HUES48 (cell line): ENCODE data around the gene PHAX.
"Not testable (repeated sequence)": the region's sequence is repeated elsewhere in the genome, so short reads cannot be mapped to it uniquely, and the experiment has no call there.

ENCODE experiments used
- H3K27ac ChIP-seq: one replicate; pipeline ENCODE4 v1.7.0; 2013; ENCODE audit warnings: low read depth, low read length, inconsistent platforms
- H3K27me3 ChIP-seq: 2 replicates; pipeline ENCODE4 v1.6.1; 2013; ENCODE audit warnings: mild to moderate bottlenecking, low read length; ENCODE audit not compliant: control insufficient read depth, insufficient read depth
- H3K36me3 ChIP-seq: 2 replicates; pipeline ENCODE4 v1.6.1; 2013; ENCODE audit warnings: low read length; ENCODE audit not compliant: control insufficient read depth, insufficient read depth
- H3K4me1 ChIP-seq: 2 replicates; pipeline ENCODE4 v1.6.1; 2013; ENCODE audit warnings: mild to moderate bottlenecking, low read length; ENCODE audit not compliant: control insufficient read depth, insufficient read depth
- H3K4me3 ChIP-seq: 2 replicates; pipeline ENCODE4 v1.5.1; 2013; ENCODE audit warnings: mild to moderate bottlenecking, low read depth, low read length
- H3K9ac ChIP-seq: 2 replicates; pipeline ENCODE4 v1.6.1; 2013; ENCODE audit warnings: mild to moderate bottlenecking, low read depth, low read length, moderate library complexity
- H3K9me3 ChIP-seq: 2 replicates; pipeline ENCODE4 v1.6.1; 2013; ENCODE audit warnings: low read length; ENCODE audit not compliant: control insufficient read depth, insufficient read depth

The PHAX gene

DNA sequence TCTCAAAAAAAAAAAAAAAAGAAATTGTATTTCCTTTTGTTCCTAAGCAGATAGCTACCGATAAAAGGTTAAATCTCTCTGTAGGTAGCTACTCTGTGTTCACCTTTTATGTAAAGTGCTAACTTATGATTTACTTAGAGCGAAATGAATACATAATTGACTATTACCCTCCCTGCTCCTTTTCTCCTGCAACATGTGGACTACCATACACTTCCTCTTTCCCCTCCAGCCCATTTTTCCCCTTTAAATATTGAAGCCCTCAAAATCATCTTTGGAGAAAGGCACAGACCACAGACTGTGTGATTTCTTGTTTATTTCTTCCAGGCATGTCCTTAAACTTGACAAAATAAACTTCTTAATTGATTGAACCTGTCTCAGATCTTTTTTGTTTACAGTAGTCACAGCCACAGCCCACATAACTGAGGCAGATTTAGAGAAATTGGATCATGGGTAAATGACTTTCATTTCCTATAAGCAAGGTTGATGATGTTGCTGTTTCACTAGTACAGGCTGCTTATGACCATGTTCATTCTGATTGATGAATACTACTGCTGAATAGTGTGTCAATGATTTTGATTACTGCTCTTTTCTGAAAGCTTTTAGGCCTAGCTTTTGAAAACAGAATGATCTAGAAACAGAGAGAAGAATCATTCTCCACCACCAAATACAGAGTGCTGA lies 59.2 kb downstream of the PHAX start:
- no peaks in the 10 kb centered on the region for H3K9me3 ChIP-seq
- no peaks in the 10 kb centered on the region for H3K27me3 ChIP-seq
- no peaks in the 10 kb centered on the region for H3K36me3 ChIP-seq
- 0 out of 2 replicates have a peak, but pooled peaks cover 2% of the 10 kb centered on the region for H3K4me1 ChIP-seq
- H3K9ac ChIP-seq: no peak overlapping the region
- no peak overlapping the region for H3K27ac ChIP-seq
- no peak overlapping the region for H3K4me3 ChIP-seq

DNA sequence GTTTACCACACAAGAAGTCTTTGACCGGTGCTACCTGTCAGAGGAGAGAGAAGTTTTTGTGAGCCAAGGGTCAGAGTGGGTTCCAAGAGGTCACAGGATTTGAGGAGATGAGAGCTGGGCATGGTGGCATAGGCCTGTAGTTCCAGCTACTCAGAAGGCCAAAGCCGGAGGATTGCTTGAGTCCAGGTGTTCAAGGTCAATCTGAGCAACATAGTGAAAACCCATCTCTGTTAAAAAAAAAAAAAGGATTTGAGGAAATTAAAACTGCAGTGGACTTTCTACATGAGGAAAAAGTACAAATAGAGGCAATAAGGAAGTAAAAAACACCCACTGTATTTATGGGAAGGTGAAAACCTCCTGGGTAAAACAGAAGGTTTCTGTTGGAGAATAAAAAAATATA lies 63.8 kb downstream of the PHAX start:
- Histone ChIP-seq H3K9ac (no peak overlapping the region), H3K9me3 (0 out of 2 replicates have a peak, but pooled peaks cover under 1% of the 10 kb centered on the region), H3K27me3 (no peaks in the 10 kb centered on the region), H3K27ac (no peak overlapping the region), H3K4me1 (no peaks in the 10 kb centered on the region), H3K4me3 (no peak overlapping the region), H3K36me3 (no peaks in the 10 kb centered on the region)

DNA sequence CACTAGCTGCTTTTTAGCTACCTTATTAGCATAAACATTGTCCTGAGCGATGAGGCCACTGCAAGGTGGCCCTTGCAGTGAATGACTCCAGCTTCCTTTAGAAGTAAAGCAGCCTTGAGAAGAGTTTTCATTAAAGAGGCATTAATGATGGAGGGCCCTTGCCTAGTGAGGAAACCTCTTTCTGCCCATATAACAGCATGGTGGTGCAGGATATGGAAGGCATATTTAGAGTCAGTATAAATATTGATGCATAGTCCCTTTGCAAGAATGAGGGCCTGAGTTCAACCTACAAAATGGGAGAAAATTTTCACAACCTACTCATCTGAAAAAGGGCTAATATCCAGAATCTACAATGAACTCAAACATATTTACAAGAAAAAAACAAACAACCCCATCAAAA lies 69.4 kb downstream of the PHAX start:
- H3K4me1 ChIP-seq: peaks cover 15% of the 10 kb centered on the region
- H3K36me3 ChIP-seq, H3K27me3 ChIP-seq, H3K9ac ChIP-seq, H3K27ac ChIP-seq, H3K9me3 ChIP-seq, H3K4me3 ChIP-seq: not testable (repeated sequence)

DNA sequence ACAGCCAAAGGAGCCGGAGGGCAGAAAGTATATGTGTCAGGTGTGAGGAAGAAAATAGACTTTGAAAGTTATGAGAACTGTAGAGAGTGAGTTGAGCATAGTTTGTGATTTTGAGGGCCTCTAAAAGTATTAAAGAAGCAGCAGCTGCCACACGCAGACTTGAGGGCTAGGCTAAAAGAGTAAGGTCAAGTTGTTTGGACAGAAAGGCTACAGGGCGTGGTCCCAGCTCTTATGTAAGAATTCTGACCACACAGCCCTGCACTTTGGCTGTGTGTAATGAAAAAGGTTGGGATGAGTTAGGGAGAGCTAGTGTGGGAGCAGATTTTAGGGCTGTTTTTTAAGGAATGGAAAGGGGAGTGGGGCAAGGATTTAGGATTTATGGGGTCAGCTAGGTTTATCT lies 70.9 kb downstream of the PHAX start:
- not testable (repeated sequence) for H3K4me3 ChIP-seq, H3K9me3 ChIP-seq, H3K36me3 ChIP-seq, H3K27me3 ChIP-seq, H3K9ac ChIP-seq, H3K27ac ChIP-seq
- peaks cover 15% of the 10 kb centered on the region for H3K4me1 ChIP-seq

DNA sequence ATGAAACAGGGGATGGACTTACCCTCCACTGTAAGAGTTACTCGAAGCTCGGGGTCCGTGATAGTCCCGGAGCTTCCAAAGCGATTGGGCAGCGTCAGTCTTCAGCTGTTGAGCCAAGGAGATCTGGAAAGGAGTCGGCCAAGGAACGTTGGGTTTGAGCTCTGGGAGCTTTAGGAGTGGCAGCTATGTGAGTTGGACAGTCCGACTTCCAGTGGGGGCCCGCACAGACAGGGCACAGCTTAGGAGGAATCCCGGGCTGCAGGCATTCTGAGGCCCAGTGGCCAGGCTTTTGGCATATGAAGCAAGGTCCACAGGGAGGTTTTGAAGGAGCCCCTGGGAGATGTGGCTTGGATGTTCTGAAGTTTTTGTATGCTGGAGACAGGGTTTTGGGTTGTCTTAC lies 72.7 kb downstream of the PHAX start:
- Histone ChIP-seq H3K9me3 (peaks cover 5% of the 10 kb centered on the region; the same call in 1 of the 2 replicates), H3K36me3 (no peaks in the 10 kb centered on the region), H3K27ac (no peak overlapping the region), H3K9ac (no peak overlapping the region), H3K27me3 (no peaks in the 10 kb centered on the region), H3K4me3 (no peak overlapping the region), H3K4me1 (peaks cover 15% of the 10 kb centered on the region)

DNA sequence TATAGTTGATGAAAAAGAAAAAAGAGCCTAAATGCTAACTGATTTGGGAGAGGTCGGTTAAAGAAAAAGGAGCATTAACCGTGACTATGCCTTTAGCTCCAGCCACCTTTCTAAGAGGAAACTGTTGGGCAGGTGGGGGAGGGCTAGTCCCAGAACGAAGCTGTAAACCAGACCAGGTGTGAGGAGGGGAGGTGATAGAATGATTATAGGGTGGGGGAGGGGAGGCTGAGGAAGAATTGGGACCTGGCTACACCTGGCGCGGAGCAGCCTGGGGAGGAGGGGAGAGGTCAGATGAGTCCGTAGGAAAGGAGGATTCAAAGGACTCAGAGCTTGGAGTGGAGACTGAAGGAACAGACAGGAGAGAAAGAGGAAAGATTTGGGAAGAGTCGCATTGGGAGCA lies 73.4 kb downstream of the PHAX start:
- no peaks in the 10 kb centered on the region for H3K36me3 ChIP-seq
- H3K9me3 ChIP-seq: peaks cover 5% of the 10 kb centered on the region; the same call in 1 of the 2 replicates
- H3K9ac ChIP-seq: no peak overlapping the region
- H3K27me3 ChIP-seq: no peaks in the 10 kb centered on the region
- H3K4me3 ChIP-seq: no peak overlapping the region; the same call in 1 of the 2 replicates
- peaks cover 15% of the 10 kb centered on the region for H3K4me1 ChIP-seq
- H3K27ac ChIP-seq: no peak overlapping the region

DNA sequence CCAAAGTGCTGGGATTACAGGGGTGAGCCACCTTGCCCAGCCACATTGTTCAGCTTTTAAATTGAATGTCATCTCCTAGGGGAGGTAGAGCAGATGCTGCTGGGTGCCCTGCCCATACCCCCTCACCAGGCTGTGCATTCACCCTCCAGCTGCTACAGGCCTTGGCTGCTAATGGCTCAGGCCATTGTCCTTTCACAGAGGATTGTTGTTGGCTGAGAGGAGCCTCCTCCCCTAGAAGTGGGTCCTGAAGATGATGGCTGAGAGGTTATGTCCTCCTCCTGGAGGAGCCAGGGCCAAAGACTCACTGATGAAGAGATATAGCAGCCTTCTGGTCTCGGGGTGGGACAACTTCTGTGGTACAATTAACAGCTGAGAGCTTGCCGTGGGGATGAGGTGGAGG lies 74.6 kb downstream of the PHAX start:
- Histone ChIP-seq H3K36me3 (no peaks in the 10 kb centered on the region), H3K27me3 (no peaks in the 10 kb centered on the region), H3K4me3 (no peak overlapping the region), H3K9ac (no peak overlapping the region), H3K27ac (no peak overlapping the region), H3K9me3 (no peaks in the 10 kb centered on the region), H3K4me1 (peaks cover 23% of the 10 kb centered on the region)

DNA sequence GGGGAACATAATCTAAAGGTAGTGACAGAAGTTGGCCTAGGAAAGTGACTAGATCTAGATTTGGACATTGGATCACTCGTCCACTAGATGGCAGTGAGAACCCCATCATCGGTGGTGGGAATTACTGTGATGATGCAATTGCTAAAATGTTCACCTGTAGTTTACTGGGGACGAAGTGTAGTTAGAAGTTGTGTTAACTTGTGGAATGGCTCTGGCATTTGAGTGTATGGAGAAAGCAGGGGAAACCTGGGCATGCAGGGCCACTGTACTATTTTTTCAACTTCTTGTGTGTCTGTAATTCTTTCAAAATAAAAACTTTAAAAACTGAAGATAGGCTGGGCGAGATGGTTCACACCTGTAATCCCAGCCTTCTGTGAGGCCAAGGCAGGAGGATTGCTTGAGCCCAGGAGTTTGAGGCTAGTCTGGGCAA lies 75.5 kb downstream of the PHAX start:
- Histone ChIP-seq H3K27ac (no peak overlapping the region), H3K9ac (no peak overlapping the region), H3K4me3 (no peak overlapping the region), H3K9me3 (no peaks in the 10 kb centered on the region), H3K36me3 (no peaks in the 10 kb centered on the region), H3K4me1 (peaks cover 25% of the 10 kb centered on the region), H3K27me3 (no peaks in the 10 kb centered on the region)
